Hippocampal formation (tissue), 2 donors: ENCODE data around the gene SORD.
A peak's percentile ranks its signal among the peaks of the same experiment; 100 is the strongest.
"Not testable (repeated sequence)": the region's sequence is repeated elsewhere in the genome, so short reads cannot be mapped to it uniquely, and the experiment has no call there.

Experiments
- DNase-seq, 2 donors: peaks; one replicate each; lab custom pipeline; 2025; lab: John Stamatoyannopoulos, UW

SORD gene

GRCh38 chr15:45022871-45023658, at the start of gene SORD:
SORD (plus strand) TSS chr15:45023195; CDS start chr15:45023284, 89 bp downstream.
- DNase-seq = peak; percentile 88 to 89

- not testable (repeated sequence) for DNase-seq
Observed at GRCh38 chr15:44976183-44976582, 46.8 kb upstream of the SORD start.

GRCh38 chr15:44977781-44978180, 45.2 kb upstream of the SORD start:
- DNase-seq = not testable (repeated sequence)

GRCh38 chr15:44979617-44980339, 43.2 kb upstream of the SORD start:
- DNase-seq = not testable (repeated sequence)

GRCh38 chr15:44984144-44984543, 38.9 kb upstream of the SORD start:
- not testable (repeated sequence) for DNase-seq

GRCh38 chr15:44986346-44987055, 36.5 kb upstream of the SORD start:
- not testable (repeated sequence) for DNase-seq

GRCh38 chr15:44987711-44988110, 35.3 kb upstream of the SORD start:
- DNase-seq = not testable (repeated sequence)

GRCh38 chr15:44988184-44988869, 34.7 kb upstream of the SORD start:
- DNase-seq = not testable (repeated sequence)

- not testable (repeated sequence) for DNase-seq
Observed at GRCh38 chr15:44988870-44989219, 34.1 kb upstream of the SORD start.

GRCh38 chr15:44997632-44998031, 25.4 kb upstream of the SORD start:
- not testable (repeated sequence) for DNase-seq

- DNase-seq = no peak
Observed at GRCh38 chr15:44999105-44999504, 23.9 kb upstream of the SORD start.

GRCh38 chr15:45001180-45001579, 21.8 kb upstream of the SORD start:
- DNase-seq = not testable (repeated sequence)

GRCh38 chr15:45003731-45004410, 19.1 kb upstream of the SORD start:
- DNase-seq = not testable (repeated sequence)

GRCh38 chr15:45004590-45005175, 18.3 kb upstream of the SORD start:
- not testable (repeated sequence) for DNase-seq

- no peak for DNase-seq
Observed at GRCh38 chr15:45009046-45009445, 13.9 kb upstream of the SORD start.

GRCh38 chr15:45015114-45015513, 7.9 kb upstream of the SORD start:
- DNase-seq = not testable (repeated sequence)

- DNase-seq = not testable (repeated sequence)
Observed at GRCh38 chr15:45020222-45020900, 2.6 kb upstream of the SORD start.

GRCh38 chr15:45020901-45021259, 2.1 kb upstream of the SORD start:
- DNase-seq = not testable (repeated sequence)

GRCh38 chr15:45021348-45021747, 1.6 kb upstream of the SORD start:
- DNase-seq = no peak

- DNase-seq = no peak
Observed at GRCh38 chr15:45023659-45024225, 747 bp downstream of the SORD start.
